ENCODE results near the gene SCFD2. TPM values are rescaled to one million over a fixed set of nuclear protein-coding genes. Genes with fewer than 3 reads are reported as not detected.
"Not testable (repeated sequence)": the region's sequence is repeated elsewhere in the genome, so short reads cannot be mapped to it uniquely, and the experiment has no call there.

SCFD2 gene
- total and polyA plus RNA-seq, 2 of the 8 experiments (the other 6 are each of a cell fraction or from before 2014, with no cell fraction given), result 6.2 to 10.2 TPM

GRCh38 chr4:53365486-53366300 lies at the start of gene SCFD2 (continued):
- TF ChIP-seq TEAD4 (IDR thresholded peaks at IDR 0.05; ENCODE audit: low read depth, low read length) (no peak), MAX (IDR thresholded peaks at IDR 0.05) (peak; percentile 99), RFX5 (IDR thresholded peaks at IDR 0.05; ENCODE audit: borderline replicate concordance, low read depth, low read length) (no peak), SAP30 (IDR thresholded peaks at IDR 0.05; ENCODE audit: insufficient read depth, insufficient replicate concordance, low read length) (peak; percentile 100)

- H4K91ac ChIP-seq (replicated peaks; ENCODE audit: insufficient read length, low read length); H2AFZ ChIP-seq (ENCODE audit: low read length); H2BK15ac ChIP-seq (ENCODE audit: low read length); H2BK12ac ChIP-seq (ENCODE audit: low read depth, low read length); CTCF ChIA-PET (ENCODE audit: partially characterized antibody); H3K23me2 ChIP-seq (ENCODE audit: low read depth, low read length); H4K5ac ChIP-seq (ENCODE audit: insufficient read length, low read depth, low read length); H3K23ac ChIP-seq (ENCODE audit: insufficient read length); H3K18ac ChIP-seq (ENCODE audit: extremely low read depth, low read length); H3K14ac ChIP-seq (ENCODE audit: insufficient read length); FAIRE-seq; H2AK5ac ChIP-seq (ENCODE audit: low read depth, low read length); H3K9ac ChIP-seq (replicated peaks in 1 of 4; ENCODE audit: extremely low read depth in 1 of 4, low read depth in 3 of 4, low read length in 3 of 4); H3K4me2 ChIP-seq (ENCODE audit: insufficient read depth in 1 of 2, low read depth in 2 of 2, low read length in 2 of 2); POLR2A ChIA-PET (ENCODE audit: partially characterized antibody); H2BK5ac ChIP-seq (ENCODE audit: low read depth, low read length); H2BK120ac ChIP-seq (replicated peaks; ENCODE audit: low read depth, low read length); H3K4me3 ChIP-seq (ENCODE audit: extremely low read depth in 1 of 4, insufficient read depth in 2 of 4, low read depth in 3 of 4, low read length in 4 of 4); H3K4ac ChIP-seq (replicated peaks; ENCODE audit: insufficient read length, low read depth, low read length); H4K20me1 ChIP-seq (replicated peaks in 1 of 2; ENCODE audit: control insufficient read depth in 1 of 2, insufficient read depth in 2 of 2, low read length in 2 of 2); H3K56ac ChIP-seq (replicated peaks; ENCODE audit: insufficient read length, low read depth, low read length); H2BK20ac ChIP-seq (ENCODE audit: low read length); H3K27ac ChIP-seq (ENCODE audit: low read depth, low read length); H3K4me1 ChIP-seq (replicated peaks in 1 of 4; ENCODE audit: control insufficient read depth in 3 of 4, insufficient read depth in 4 of 4, low read length in 3 of 4); DNase-seq (ENCODE audit: low read depth in 1 of 2, low spot score in 2 of 2); H3K79me1 ChIP-seq (ENCODE audit: low read depth, low read length); H3K27me3 ChIP-seq (replicated peaks in 1 of 4; ENCODE audit: control insufficient read depth in 3 of 4, extremely low read depth in 1 of 4, insufficient read depth in 3 of 4, low read length in 3 of 4); H4K8ac ChIP-seq (ENCODE audit: extremely low read depth, insufficient read depth, low read length): not testable (repeated sequence)
- Histone ChIP-seq H3K9me3 (ENCODE audit: insufficient read depth in 2 of 2, low read depth in 1 of 2, low read length in 1 of 2) (peaks cover 8 to 13% of the 10 kb centered on the region in 2 experiments; a peak in 3 of 4 replicates), H3K79me2 (ENCODE audit: control insufficient read depth in 1 of 2, insufficient read depth in 2 of 2, low read length in 2 of 2) (peaks cover 0 to 41% of the 10 kb centered on the region in 2 experiments; a peak in 3 of 4 replicates), H3K36me3 (ENCODE audit: control insufficient read depth in 2 of 4, insufficient read depth in 4 of 4, low read length in 3 of 4) (peaks cover 0 to 17% (median 4%) of the 10 kb centered on the region in 4 experiments; a peak in 5 of 8 replicates)
- 98% methylated on average over 11 of the region's 11 CpGs; no CpG with 5 or more reads in 1 of the 2 experiments for WGBS, 2 experiments (ENCODE audit: extremely low coverage in 1 of 2, insufficient coverage in 1 of 2, insufficient read length in 1 of 2, insufficient replicate concordance in 2 of 2, low coverage in 1 of 2, low lambda C conversion rate in 2 of 2, missing lambda C conversion rate in 1 of 2)
These were observed 43.6 kb upstream of the SCFD2 start for GRCh38 chr4:53409479-53409878.

All from H1 (cell line).